ENCODE results near the gene DNAJB13.

- TF ChIP-seq, protein P1, sequence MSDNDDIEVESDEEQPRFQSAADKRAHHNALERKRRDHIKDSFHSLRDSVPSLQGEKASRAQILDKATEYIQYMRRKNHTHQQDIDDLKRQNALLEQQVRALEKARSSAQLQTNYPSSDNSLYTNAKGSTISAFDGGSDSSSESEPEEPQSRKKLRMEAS (IDR thresholded peaks at IDR 0.05; ENCODE audit: low read depth) = no peak
- TF ChIP-seq POLR2AphosphoS5 (IDR thresholded peaks at IDR 0.05; ENCODE audit: low read depth, low read length) (no peak), CTCF (IDR thresholded peaks at IDR 0.05) (no peak), MXI1 (IDR thresholded peaks at IDR 0.05; ENCODE audit: low read depth, low read length) (no peak), IRF3 (IDR thresholded peaks at IDR 0.05; ENCODE audit: low read depth, low read length) (no peak), EZH2phosphoT487 (IDR thresholded peaks at IDR 0.05; ENCODE audit: borderline replicate concordance, low read depth) (no peak), MEF2A (IDR thresholded peaks at IDR 0.05; ENCODE audit: borderline replicate concordance, low read depth) (no peak), CHD2 (IDR thresholded peaks at IDR 0.05; ENCODE audit: low read length, partially characterized antibody) (no peak), EP300 (IDR thresholded peaks at IDR 0.05; ENCODE audit: borderline replicate concordance in 1 of 2, low read depth in 1 of 2, low read length in 1 of 2) (no peak)
- TF ChIP-seq, protein P2, sequence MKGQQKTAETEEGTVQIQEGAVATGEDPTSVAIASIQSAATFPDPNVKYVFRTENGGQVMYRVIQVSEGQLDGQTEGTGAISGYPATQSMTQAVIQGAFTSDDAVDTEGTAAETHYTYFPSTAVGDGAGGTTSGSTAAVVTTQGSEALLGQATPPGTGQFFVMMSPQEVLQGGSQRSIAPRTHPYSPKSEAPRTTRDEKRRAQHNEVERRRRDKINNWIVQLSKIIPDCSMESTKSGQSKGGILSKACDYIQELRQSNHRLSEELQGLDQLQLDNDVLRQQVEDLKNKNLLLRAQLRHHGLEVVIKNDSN (IDR thresholded peaks at IDR 0.05; ENCODE audit: borderline replicate concordance, low read depth) = no peak
Observed at GRCh38 chr11:74000307-74001133, 49.7 kb downstream of the DNAJB13 start.
